ENCODE measurements around the gene FOXD2.

GRCh38 chr1:47443530-47444296 lies 5.9 kb downstream of the FOXD2 start:
- TF ChIP-seq CTCF (IDR thresholded peaks at IDR 0.05; ENCODE audit: poor library complexity), result no peak
- peak; percentile 92 for TF ChIP-seq EZH2 (IDR thresholded peaks at IDR 0.05; ENCODE audit: borderline replicate concordance)
- TF ChIP-seq EZH2phosphoT487 (IDR thresholded peaks at IDR 0.05; ENCODE audit: low read depth, severe bottlenecking, unreplicated experiment), result peak; percentile 45
